Neutrophil (primary cell): Measurements from ENCODE around the gene TXLNA.

Experiments
- H3K27ac ChIP-seq: fragments of 200-600 bp; sonication (generic); 2 replicates; pipeline ENCODE4 v1.5.1; 2016; ENCODE audit warnings: mild to moderate bottlenecking, moderate library complexity
- H3K27me3 ChIP-seq: fragments of 200-600 bp; sonication (generic); 2 replicates; pipeline ENCODE4 v1.6.0; 2016; ENCODE audit warnings: mild to moderate bottlenecking
- H3K36me3 ChIP-seq: fragments of 200-600 bp; sonication (generic); 2 replicates; pipeline ENCODE4 v1.5.1; 2017
- H3K4me1 ChIP-seq, 2 experiments: fragments of 200-600 bp in 1 of 2; sonication (generic) in 1 of 2; 1 replicate in 1 of 2; 2 replicates in 1 of 2; pipeline versions ENCODE4 v1.5.1 to v1.6.1; 2013 to 2016; ENCODE audit warnings: low read depth in 1 of 2, low read length in 1 of 2, mild to moderate bottlenecking in 1 of 2, moderate library complexity in 1 of 2; ENCODE audit not compliant: control insufficient read depth in 1 of 2, insufficient read depth in 1 of 2
- H3K4me3 ChIP-seq, 2 experiments: fragments of 200-600 bp in 1 of 2; sonication (generic) in 1 of 2; 1 replicate in 1 of 2; 2 replicates in 1 of 2; pipeline ENCODE4 v1.5.1; 2013 to 2016; ENCODE audit warnings: low read depth in 1 of 2, low read length in 1 of 2, mild to moderate bottlenecking in 1 of 2, moderate library complexity in 1 of 2
- H3K9me3 ChIP-seq: fragments of 200-600 bp; sonication (generic); 2 replicates; pipeline ENCODE4 v1.5.1; 2016
- TF ChIP-seq, protein P1 (sequence below): fragments of 200-600 bp; sonication (generic); IDR thresholded peaks from 2 replicates; pipeline ENCODE4 v1.5.1; 2016; ENCODE audit warnings: antibody characterized with exemption

The TXLNA gene

GRCh38 chr1:32231843-32232432 is 52.5 kb downstream of the TXLNA start:
- TF ChIP-seq, protein P1, sequence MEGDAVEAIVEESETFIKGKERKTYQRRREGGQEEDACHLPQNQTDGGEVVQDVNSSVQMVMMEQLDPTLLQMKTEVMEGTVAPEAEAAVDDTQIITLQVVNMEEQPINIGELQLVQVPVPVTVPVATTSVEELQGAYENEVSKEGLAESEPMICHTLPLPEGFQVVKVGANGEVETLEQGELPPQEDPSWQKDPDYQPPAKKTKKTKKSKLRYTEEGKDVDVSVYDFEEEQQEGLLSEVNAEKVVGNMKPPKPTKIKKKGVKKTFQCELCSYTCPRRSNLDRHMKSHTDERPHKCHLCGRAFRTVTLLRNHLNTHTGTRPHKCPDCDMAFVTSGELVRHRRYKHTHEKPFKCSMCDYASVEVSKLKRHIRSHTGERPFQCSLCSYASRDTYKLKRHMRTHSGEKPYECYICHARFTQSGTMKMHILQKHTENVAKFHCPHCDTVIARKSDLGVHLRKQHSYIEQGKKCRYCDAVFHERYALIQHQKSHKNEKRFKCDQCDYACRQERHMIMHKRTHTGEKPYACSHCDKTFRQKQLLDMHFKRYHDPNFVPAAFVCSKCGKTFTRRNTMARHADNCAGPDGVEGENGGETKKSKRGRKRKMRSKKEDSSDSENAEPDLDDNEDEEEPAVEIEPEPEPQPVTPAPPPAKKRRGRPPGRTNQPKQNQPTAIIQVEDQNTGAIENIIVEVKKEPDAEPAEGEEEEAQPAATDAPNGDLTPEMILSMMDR = no peak
- Histone ChIP-seq H3K4me3 (no peak overlapping the region), H3K9me3 (no peaks in the 10 kb centered on the region), H3K4me1 (no peaks in the 10 kb centered on the region), H3K27me3 (no peaks in the 10 kb centered on the region), H3K36me3 (peaks cover 51% of the 10 kb centered on the region), H3K27ac (no peak overlapping the region)

DNA sequence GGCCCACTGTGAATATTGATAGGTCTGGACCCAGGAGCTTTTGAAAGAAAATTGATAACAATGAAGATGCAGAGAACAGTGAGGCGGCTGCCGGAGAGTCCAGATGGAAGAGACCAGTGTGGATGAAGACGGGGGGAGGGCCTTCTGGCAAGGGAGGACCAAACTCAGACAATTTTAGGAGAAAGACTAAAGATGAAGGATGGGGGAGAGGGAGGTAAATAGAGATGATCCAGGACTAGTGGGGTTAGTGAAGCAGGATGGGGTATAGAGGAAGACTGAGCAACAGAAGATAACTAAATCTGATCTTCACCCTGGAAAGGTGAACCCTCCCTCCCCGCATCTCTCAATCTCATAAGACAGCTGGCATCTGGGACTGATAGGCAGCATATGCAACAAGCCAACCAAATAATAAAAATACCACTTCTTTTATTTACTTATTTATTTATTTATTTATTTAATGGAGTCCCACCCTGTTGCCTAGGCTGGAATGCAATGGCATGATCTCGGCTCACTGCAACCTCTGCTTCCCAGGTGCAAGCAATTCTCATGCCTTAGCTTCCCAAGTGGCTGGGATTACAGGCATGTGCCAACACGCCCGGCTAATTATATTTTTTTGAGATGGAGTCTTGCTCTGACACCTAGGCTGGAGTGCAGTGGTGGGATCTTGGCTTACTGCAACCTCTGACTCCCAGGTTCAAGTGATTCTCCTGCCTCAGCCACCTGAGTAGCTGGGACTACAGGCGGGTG is 53.3 kb downstream of the TXLNA start:
- H3K4me1 ChIP-seq = no peaks in the 10 kb centered on the region
- no peak overlapping the region for H3K4me3 ChIP-seq
- H3K9me3 ChIP-seq = no peaks in the 10 kb centered on the region
- peaks cover 45% of the 10 kb centered on the region for H3K36me3 ChIP-seq
- no peaks in the 10 kb centered on the region for H3K27me3 ChIP-seq
- no peak overlapping the region for H3K27ac ChIP-seq
- TF ChIP-seq, protein P1 = no peak

DNA sequence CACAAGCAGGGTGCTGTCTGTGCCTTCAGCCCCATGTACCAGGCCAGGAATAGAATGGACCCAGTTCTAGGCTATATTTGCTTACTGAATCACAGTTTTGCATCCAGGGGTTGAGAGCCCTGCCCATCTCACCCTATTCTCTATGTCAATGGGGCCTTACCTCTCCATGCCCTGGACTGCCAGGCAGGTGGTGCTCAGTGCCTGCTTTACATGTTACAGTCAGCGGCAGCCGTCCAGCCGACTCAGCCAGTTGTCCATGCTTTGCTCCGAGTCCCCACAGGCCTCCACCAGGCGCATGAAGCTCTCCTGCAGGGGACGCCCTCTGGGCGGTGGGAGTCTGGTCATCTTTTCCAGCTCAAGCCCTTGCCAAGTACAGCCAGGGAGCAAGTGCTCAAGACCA is 55.3 kb downstream of the TXLNA start:
- Histone ChIP-seq H3K27me3 (peaks cover 16% of the 10 kb centered on the region), H3K4me1 (peaks cover 0 to under 1% of the 10 kb centered on the region in 2 experiments), H3K36me3 (peaks cover 24% of the 10 kb centered on the region), H3K9me3 (no peaks in the 10 kb centered on the region), H3K27ac (no peak overlapping the region), H3K4me3 (no peak overlapping the region)
- TF ChIP-seq, protein P1 = no peak

DNA sequence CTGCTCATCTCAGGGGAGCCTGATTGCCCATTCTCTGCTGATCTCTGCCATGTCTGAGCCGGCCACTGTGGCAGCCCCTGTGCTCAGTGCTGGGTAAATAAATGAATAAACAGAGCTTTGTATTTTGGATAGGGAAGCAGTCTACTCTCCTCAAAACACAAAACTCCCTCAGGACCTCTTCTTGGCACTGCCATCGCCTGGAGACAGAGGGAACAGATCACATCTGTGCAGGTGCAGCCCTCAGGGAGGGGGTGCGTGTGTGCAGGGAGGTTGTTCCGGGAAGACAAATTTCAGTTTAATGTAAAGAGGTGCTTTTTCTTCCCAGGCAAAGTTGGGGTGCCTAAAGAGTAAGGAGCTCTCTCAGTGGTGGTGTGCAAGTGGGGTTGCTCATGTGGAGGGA is 59.9 kb downstream of the TXLNA start:
- H3K9me3 ChIP-seq = no peaks in the 10 kb centered on the region
- peaks cover 50% of the 10 kb centered on the region for H3K27me3 ChIP-seq
- no peak overlapping the region for H3K27ac ChIP-seq
- TF ChIP-seq, protein P1 = no peak
- no peaks in the 10 kb centered on the region for H3K36me3 ChIP-seq
- H3K4me1 ChIP-seq = peaks cover 21 to 22% of the 10 kb centered on the region in 2 experiments
- H3K4me3 ChIP-seq = no peak overlapping the region

GRCh38 chr1:32239790-32240139 is 60.3 kb downstream of the TXLNA start:
- Histone ChIP-seq H3K9me3 (no peaks in the 10 kb centered on the region), H3K4me1 (peaks cover 21 to 22% of the 10 kb centered on the region in 2 experiments), H3K4me3 (no peak overlapping the region), H3K27me3 (peaks cover 50% of the 10 kb centered on the region), H3K27ac (no peak overlapping the region), H3K36me3 (no peaks in the 10 kb centered on the region)
- TF ChIP-seq, protein P1 = no peak
